Measurements from ENCODE around the gene RBBP9.

RBBP9 gene

GRCh38 chr20:18466894-18467730, 29.9 kb downstream of the RBBP9 start, which contains the start of the genes DZANK1 and POLR3F (continued):
- TF ChIP-seq ZNF146 (tag by site-specific recombination; IDR thresholded peaks at IDR 0.05) (peak; percentile 24), ZNF701 (tag by site-specific recombination; IDR thresholded peaks at IDR 0.05) (no peak), ZNF274 (IDR thresholded peaks at IDR 0.05; ENCODE audit: low read length) (no peak), ZNF274 (tag by site-specific recombination; IDR thresholded peaks at IDR 0.05; ENCODE audit: borderline replicate concordance) (no peak), IKZF3 (tag by site-specific recombination; IDR thresholded peaks at IDR 0.05) (peak; percentile 100), ZNF654 (tag by site-specific recombination; IDR thresholded peaks at IDR 0.05; ENCODE audit: low read depth) (no peak), ZNF184 (tag by site-specific recombination; IDR thresholded peaks at IDR 0.05) (peak; percentile 43; the same call in 1 of the 2 replicates), ZNF23 (tag by site-specific recombination; IDR thresholded peaks at IDR 0.05; ENCODE audit: borderline replicate concordance) (no peak), ZNF501 (tag by site-specific recombination; IDR thresholded peaks at IDR 0.05) (no peak; the same call in 1 of the 2 replicates), ZNF560 (tag by site-specific recombination; IDR thresholded peaks at IDR 0.05; ENCODE audit: borderline replicate concordance) (no peak), ZNF138 (tag by site-specific recombination; IDR thresholded peaks at IDR 0.05; ENCODE audit: borderline replicate concordance) (no peak), ZNF785 (tag by site-specific recombination; IDR thresholded peaks at IDR 0.05) (no peak), MZF1 (tag by site-specific recombination; IDR thresholded peaks at IDR 0.05; ENCODE audit: borderline replicate concordance) (no peak), HOXA7 (CRISPR knock-in tag; IDR thresholded peaks at IDR 0.05; ENCODE audit: borderline replicate concordance) (no peak), ZNF302 (tag by site-specific recombination; IDR thresholded peaks at IDR 0.05; ENCODE audit: low read depth) (no peak), ZNF140 (tag by site-specific recombination; IDR thresholded peaks at IDR 0.05) (no peak), HOXD13 (CRISPR knock-in tag; IDR thresholded peaks at IDR 0.05; ENCODE audit: borderline replicate concordance) (no peak), PRDM1 (tag by site-specific recombination; IDR thresholded peaks at IDR 0.05) (no peak), ZNF585B (tag by site-specific recombination; IDR thresholded peaks at IDR 0.05) (no peak), ZNF776 (tag by site-specific recombination; IDR thresholded peaks at IDR 0.05; ENCODE audit: borderline replicate concordance) (no peak), REST (tag by site-specific recombination; IDR thresholded peaks at IDR 0.05) (peak; percentile 62; the same call in 1 of the 2 replicates), MEIS1 (CRISPR knock-in tag; IDR thresholded peaks at IDR 0.05; ENCODE audit: borderline replicate concordance) (no peak), ZNF518A (tag by site-specific recombination; conservative IDR thresholded peaks at IDR 0.05; ENCODE audit: low read depth) (peak; percentile 68)
- TF ChIP-seq, protein P1, sequence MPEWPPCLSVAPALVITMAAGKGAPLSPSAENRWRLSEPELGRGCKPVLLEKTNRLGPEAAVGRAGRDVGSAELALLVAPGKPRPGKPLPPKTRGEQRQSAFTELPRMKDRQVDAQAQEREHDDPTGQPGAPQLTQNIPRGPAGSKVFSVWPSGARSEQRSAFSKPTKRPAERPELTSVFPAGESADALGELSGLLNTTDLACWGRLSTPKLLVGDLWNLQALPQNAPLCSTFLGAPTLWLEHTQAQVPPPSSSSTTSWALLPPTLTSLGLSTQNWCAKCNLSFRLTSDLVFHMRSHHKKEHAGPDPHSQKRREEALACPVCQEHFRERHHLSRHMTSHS (tag by site-specific recombination; IDR thresholded peaks at IDR 0.05) = no peak
- TF ChIP-seq, protein P2, sequence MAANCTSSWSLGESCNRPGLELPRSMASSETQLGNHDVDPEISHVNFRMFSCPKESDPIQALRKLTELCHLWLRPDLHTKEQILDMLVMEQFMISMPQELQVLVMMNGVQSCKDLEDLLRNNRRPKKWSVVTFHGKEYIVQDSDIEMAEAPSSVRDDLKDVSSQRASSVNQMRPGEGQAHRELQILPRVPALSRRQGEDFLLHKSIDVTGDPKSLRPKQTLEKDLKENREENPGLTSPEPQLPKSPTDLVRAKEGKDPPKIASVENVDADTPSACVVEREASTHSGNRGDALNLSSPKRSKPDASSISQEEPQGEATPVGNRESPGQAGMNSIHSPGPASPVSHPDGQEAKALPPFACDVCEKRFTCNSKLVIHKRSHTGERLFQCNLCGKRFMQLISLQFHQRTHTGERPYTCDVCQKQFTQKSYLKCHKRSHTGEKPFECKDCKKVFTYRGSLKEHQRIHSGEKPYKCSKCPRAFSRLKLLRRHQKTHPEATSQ (tag by site-specific recombination; IDR thresholded peaks at IDR 0.05) = peak; percentile 32; the same call in 1 of the 2 replicates
- TF ChIP-seq, protein P3, sequence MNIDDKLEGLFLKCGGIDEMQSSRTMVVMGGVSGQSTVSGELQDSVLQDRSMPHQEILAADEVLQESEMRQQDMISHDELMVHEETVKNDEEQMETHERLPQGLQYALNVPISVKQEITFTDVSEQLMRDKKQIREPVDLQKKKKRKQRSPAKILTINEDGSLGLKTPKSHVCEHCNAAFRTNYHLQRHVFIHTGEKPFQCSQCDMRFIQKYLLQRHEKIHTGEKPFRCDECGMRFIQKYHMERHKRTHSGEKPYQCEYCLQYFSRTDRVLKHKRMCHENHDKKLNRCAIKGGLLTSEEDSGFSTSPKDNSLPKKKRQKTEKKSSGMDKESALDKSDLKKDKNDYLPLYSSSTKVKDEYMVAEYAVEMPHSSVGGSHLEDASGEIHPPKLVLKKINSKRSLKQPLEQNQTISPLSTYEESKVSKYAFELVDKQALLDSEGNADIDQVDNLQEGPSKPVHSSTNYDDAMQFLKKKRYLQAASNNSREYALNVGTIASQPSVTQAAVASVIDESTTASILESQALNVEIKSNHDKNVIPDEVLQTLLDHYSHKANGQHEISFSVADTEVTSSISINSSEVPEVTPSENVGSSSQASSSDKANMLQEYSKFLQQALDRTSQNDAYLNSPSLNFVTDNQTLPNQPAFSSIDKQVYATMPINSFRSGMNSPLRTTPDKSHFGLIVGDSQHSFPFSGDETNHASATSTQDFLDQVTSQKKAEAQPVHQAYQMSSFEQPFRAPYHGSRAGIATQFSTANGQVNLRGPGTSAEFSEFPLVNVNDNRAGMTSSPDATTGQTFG (tag by site-specific recombination; IDR thresholded peaks at IDR 0.05; ENCODE audit: borderline replicate concordance) = no peak
